K562 (cell line): ENCODE measurements around the gene TMEM203. TPM values are rescaled to one million over a fixed set of nuclear protein-coding genes. Genes with fewer than 3 reads are reported as not detected.

ENCODE experiments used
- ADNP ChIP-seq: fragments of 200-800 bp; sonication (Bioruptor generic); IDR thresholded peaks from 2 replicates; pipeline ENCODE4 v1.6.1; 2016; ENCODE audit warnings: missing genetic modification characterization, missing compliant biosample characterization
- ARID3B ChIP-seq: fragments of 250-450 bp; sonication (Bioruptor Pico); IDR thresholded peaks from 2 replicates; pipeline ENCODE4 v1.4.0; 2020; ENCODE audit warnings: borderline replicate concordance
- E2F6 ChIP-seq, 2 experiments: IDR thresholded peaks; 2 replicates each; pipeline ENCODE4 v1.6.1; 2011; ENCODE audit warnings: borderline replicate concordance in 1 of 2, control low read depth in 1 of 2, low read depth in 1 of 2, low read length in 1 of 2, mild to moderate bottlenecking in 1 of 2, mixed read lengths in 1 of 2, moderate library complexity in 1 of 2; ENCODE audit not compliant: insufficient read depth in 1 of 2, insufficient read length in 1 of 2, poor library complexity in 1 of 2, severe bottlenecking in 1 of 2; ENCODE audit errors: extremely low read depth in 1 of 2
- FOXJ2 ChIP-seq: fragments of 200-800 bp; sonication (Bioruptor generic); IDR thresholded peaks from 2 replicates; pipeline ENCODE4 v1.6.1; 2016; ENCODE audit warnings: missing genetic modification characterization, missing compliant biosample characterization
- HSF4 ChIP-seq: fragments of 250-450 bp; sonication (Bioruptor Pico); IDR thresholded peaks from 2 replicates; pipeline ENCODE4 v2.1.2; 2022; ENCODE audit warnings: mild to moderate bottlenecking, moderate library complexity, borderline replicate concordance
- KAT2B ChIP-seq: IDR thresholded peaks from one replicate; pipeline ENCODE4 v1.6.1; 2012; ENCODE audit warnings: low read depth, mild to moderate bottlenecking, control low read depth, inconsistent platforms, low read length, moderate library complexity
- KDM5B ChIP-seq: fragments of 200-600 bp; sonication (generic); IDR thresholded peaks from 2 replicates; pipeline ENCODE4 v1.6.1; 2012; ENCODE audit warnings: low read depth, mild to moderate bottlenecking, moderate library complexity, low read length, control low read depth, inconsistent platforms; ENCODE audit not compliant: insufficient replicate concordance
- KLF13 ChIP-seq: fragments of 450-650 bp; IDR thresholded peaks from 2 replicates; pipeline ENCODE4 v1.6.1; 2016; ENCODE audit warnings: missing genetic modification characterization, low read depth, mild to moderate bottlenecking, missing compliant biosample characterization, moderate library complexity, borderline replicate concordance
- MCM3 ChIP-seq: fragments of 450-650 bp; IDR thresholded peaks from 2 replicates; pipeline ENCODE4 v1.6.1; 2016
- MTF1 ChIP-seq: fragments of 250-450 bp; sonication (Bioruptor Pico); IDR thresholded peaks from 2 replicates; pipeline ENCODE4 v1.9.0; 2021; ENCODE audit warnings: moderate library complexity, mild to moderate bottlenecking, inconsistent platforms, borderline replicate concordance
- STAG1 ChIP-seq: sonication (generic); formaldehyde crosslinking; IDR thresholded peaks from 2 replicates; pipeline ENCODE4 v1.5.0; 2020; ENCODE audit warnings: missing genetic modification reagents, borderline replicate concordance
- THAP7 ChIP-seq: fragments of 250-450 bp; sonication (Bioruptor Pico); IDR thresholded peaks from 2 replicates; pipeline ENCODE4 v1.5.0; 2021
- THRB ChIP-seq: fragments of 450-650 bp; formaldehyde crosslinking; conservative IDR thresholded peaks from 2 replicates; pipeline ENCODE4 v1.4.0; 2022; ENCODE audit warnings: mild to moderate bottlenecking, missing genetic modification characterization
- TOE1 ChIP-seq, 2 experiments: fragments of 450-650 bp in 1 of 2; sonication (generic) in 1 of 2; formaldehyde crosslinking in 1 of 2; IDR thresholded peaks; 2 replicates each; pipeline versions ENCODE4 v1.7.1 to v1.8.0; 2016 to 2022; ENCODE audit warnings: borderline replicate concordance in 2 of 2, mild to moderate bottlenecking in 2 of 2, antibody characterized with exemption in 1 of 2, inconsistent platforms in 1 of 2, low read depth in 1 of 2, missing genetic modification reagents in 1 of 2, moderate library complexity in 1 of 2
- TRIM25 ChIP-seq: fragments of 450-650 bp; IDR thresholded peaks from 2 replicates; pipeline ENCODE4 v1.7.0; 2016; ENCODE audit warnings: borderline replicate concordance
- ZNF174 ChIP-seq: fragments of 250-450 bp; sonication (Bioruptor Pico); IDR thresholded peaks from 2 replicates; pipeline ENCODE4 v1.4.0; 2020; ENCODE audit warnings: mild to moderate bottlenecking
- ZNF551 ChIP-seq: fragments of 250-450 bp; sonication (Bioruptor Pico); IDR thresholded peaks from 2 replicates; pipeline ENCODE4 v1.5.0; 2021; ENCODE audit warnings: mild to moderate bottlenecking, moderate library complexity
- polyA plus RNA-seq, 8 experiments: library from polyadenylated mRNA; depleted of rRNA in 4 of 8; stranded (reverse) in 5 of 8; unstranded in 3 of 8; fragments of >200 nt; fragmentation: Nextera tagmentation in 2 of 8; fragmentation: Illumina TruSeq in 1 of 8; extraction: Ambion mirVana in 2 of 8; extraction: Trizol in 1 of 8; gene quantifications; 2 replicates each; pipeline versions ENCODE4 v1.2.1 to v1.2.3, GENCODE V29; 2011 to 2014; ENCODE audit warnings: inconsistent platforms in 1 of 8, missing spikeins in 1 of 8
- total RNA-seq, 7 experiments: library from RNA; depleted of rRNA in 6 of 7; stranded (reverse); fragments of >200 nt in 6 of 7; fragmentation: Illumina TruSeq in 2 of 7; extraction: Trizol in 2 of 7; gene quantifications; 2 replicates each; pipeline versions ENCODE4 v1.2.1 to v1.2.3, GENCODE V29; 2011 to 2021; ENCODE audit warnings: low replicate concordance in 1 of 7
- TF ChIP-seq, protein P1 (sequence below), 2 experiments: fragments of 450-650 bp; IDR thresholded peaks; 2 replicates each; pipeline ENCODE4 v1.6.1; 2016

The TMEM203 gene
- total and polyA plus RNA-seq, 9 of the 15 experiments (the other 6 are each of a cell fraction or from before 2014, with no cell fraction given), result 8.8 to 59.5 (median 37.6) TPM

GRCh38 chr9:137240318-137240840, 34.9 kb upstream of the TMEM203 start (continued):
- TF ChIP-seq KLF13 (tag) (peak; percentile 77; the same call in 1 of the 2 replicates), MCM3 (no peak), STAG1 (no peak; the same call in 1 of the 2 replicates), HSF4 (CRISPR knock-in tag) (no peak), ZNF551 (CRISPR knock-in tag) (no peak), E2F6 (IDR thresholded peaks at IDR 0.05; ENCODE audit: borderline replicate concordance in 1 of 2, extremely low read depth in 1 of 2, insufficient read depth in 1 of 2, insufficient read length in 1 of 2, low read depth in 1 of 2, low read length in 1 of 2, poor library complexity in 1 of 2, severe bottlenecking in 1 of 2) (peak; percentile 89), ZNF174 (CRISPR knock-in tag) (no peak), MTF1 (CRISPR knock-in tag) (no peak), KDM5B (peak; percentile 82), ARID3B (CRISPR knock-in tag) (peak; percentile 92; the same call in 1 of the 2 replicates), FOXJ2 (tag) (peak; percentile 99), ADNP (tag) (no peak), KAT2B (no peak), TOE1 (IDR thresholded peaks at IDR 0.05; ENCODE audit: borderline replicate concordance) (no peak; the same call in 1 of the 2 replicates), TOE1 (CRISPR knock-in tag; IDR thresholded peaks at IDR 0.05; ENCODE audit: borderline replicate concordance, low read depth) (peak; percentile 33; the same call in 1 of the 2 replicates), THRB (no peak), THAP7 (CRISPR knock-in tag) (peak; percentile 71; the same call in 1 of the 2 replicates), TRIM25 (no peak)
- TF ChIP-seq, protein P1, sequence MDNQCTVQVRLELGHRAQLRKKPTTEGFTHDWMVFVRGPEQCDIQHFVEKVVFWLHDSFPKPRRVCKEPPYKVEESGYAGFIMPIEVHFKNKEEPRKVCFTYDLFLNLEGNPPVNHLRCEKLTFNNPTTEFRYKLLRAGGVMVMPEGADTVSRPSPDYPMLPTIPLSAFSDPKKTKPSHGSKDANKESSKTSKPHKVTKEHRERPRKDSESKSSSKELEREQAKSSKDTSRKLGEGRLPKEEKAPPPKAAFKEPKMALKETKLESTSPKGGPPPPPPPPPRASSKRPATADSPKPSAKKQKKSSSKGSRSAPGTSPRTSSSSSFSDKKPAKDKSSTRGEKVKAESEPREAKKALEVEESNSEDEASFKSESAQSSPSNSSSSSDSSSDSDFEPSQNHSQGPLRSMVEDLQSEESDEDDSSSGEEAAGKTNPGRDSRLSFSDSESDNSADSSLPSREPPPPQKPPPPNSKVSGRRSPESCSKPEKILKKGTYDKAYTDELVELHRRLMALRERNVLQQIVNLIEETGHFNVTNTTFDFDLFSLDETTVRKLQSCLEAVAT (IDR thresholded peaks at IDR 0.05), result no peak
